Right lobe of liver (tissue), 6 donors: ENCODE data around the gene FUT7. TPM values are rescaled to one million over a fixed set of nuclear protein-coding genes. Genes with fewer than 3 reads are reported as not detected.

ENCODE experiments used
- ATAC-seq, 4 donors: fragments of 200-7000 bp; cut with Tn5 transposase; one replicate each; pipeline ENCODE4 v1.9.1; 2020; ENCODE audit warnings: mild to moderate bottlenecking in 4 of 4, moderate library complexity in 4 of 4
- DNase-seq, 3 donors: peaks; one replicate each; pipeline ENCODE4 v3.0.0-alpha.2; 2020
- H3K27ac ChIP-seq, 3 donors: fragments of 200-600 bp; one replicate each; pipeline ENCODE4 v1.8.0; 2022
- H3K27me3 ChIP-seq, 2 donors: fragments of 200-600 bp; one replicate each; pipeline ENCODE4 v1.8.0; 2022
- H3K36me3 ChIP-seq, 4 donors: fragments of 200-600 bp; sonication (generic) in 1 of 4; one replicate each; pipeline versions ENCODE4 v1.5.1 to v1.8.0; 2017 to 2022; ENCODE audit warnings: control low read depth in 1 of 4
- H3K4me1 ChIP-seq, 4 donors: fragments of 200-600 bp; sonication (generic) in 1 of 4; one replicate each; pipeline versions ENCODE4 v1.5.1 to v1.8.0; 2017 to 2022; ENCODE audit warnings: control low read depth in 1 of 4
- H3K4me3 ChIP-seq, 3 donors: fragments of 200-600 bp; one replicate each; pipeline ENCODE4 v1.8.0; 2022
- H3K9me3 ChIP-seq, 4 donors: fragments of 200-600 bp; sonication (generic) in 1 of 4; one replicate each; pipeline versions ENCODE4 v1.5.1 to v1.8.0; 2017 to 2022; ENCODE audit warnings: control low read depth in 1 of 4
- CTCF ChIP-seq, 4 donors: fragments of 200-600 bp in 3 of 4; fragments of 450-650 bp in 1 of 4; IDR thresholded peaks; one replicate each; pipeline versions ENCODE4 v1.5.1 to v1.8.0; 2016 to 2022; ENCODE audit warnings: antibody characterized with exemption in 4 of 4, mild to moderate bottlenecking in 2 of 4
- POLR2A ChIP-seq: fragments of 450-650 bp; IDR thresholded peaks from one replicate; pipeline ENCODE4 v1.6.1; 2017; ENCODE audit warnings: antibody characterized with exemption, mild to moderate bottlenecking
- WGBS: methylation state at CpG from one replicate; pipeline ENCODE4 v1.1.6; 2018; ENCODE audit warnings: low coverage, low lambda C conversion rate; ENCODE audit not compliant: insufficient coverage; ENCODE audit errors: missing lambda C conversion rate; 5-methylcytosine and 5-hydroxymethylcytosine counted together
- intact Hi-C, 2 donors: fragments of 100-400 bp; cut with DNase I; formaldehyde crosslinking; loops; one replicate each; pipeline versions ENCODE4 v1.11.2 to v1.14.1; 2022
- total RNA-seq, 6 experiments: library from RNA; depleted of rRNA in 2 of 6; stranded (reverse); fragments of >200 nt in 2 of 6; fragmentation: NEBNext Ultra II Directional in 3 of 6; extraction: Animal tissue kit (Norgen Biotek cat#: 25700) in 3 of 6; gene quantifications; one replicate each; pipeline versions ENCODE4 v1.1.0 to v1.2.4, GENCODE V29; 2016 to 2023
- donor health status: DM: no; HTN: yes; CAD: no.
- donor health status: DM: no; HTN: no; CAD: no.
- donor health status: DM: no; HTN: no; CAD: no.
- donor health status: DM: no; HTN: yes; CAD: no.
- donor health status: DM: no; HTN: yes; CAD: no.

The FUT7 gene
- total RNA-seq, 6 experiments from 2014 or later, result 0.12 to 0.13 TPM; not detected in 4

- no peaks in the 10 kb centered on the region for H3K36me3 ChIP-seq
- no peaks in the 10 kb centered on the region for H3K27me3 ChIP-seq
- no peak overlapping the region for H3K27ac ChIP-seq
- DNase-seq, result no peak
- H3K4me3 ChIP-seq, result no peak overlapping the region
- H3K9me3 ChIP-seq, result no peaks in the 10 kb centered on the region
- WGBS, result 56% methylated on average over 4 of the region's 9 CpGs
- intact Hi-C loops, result no loop called here
- TF ChIP-seq POLR2A (no peak), CTCF (IDR thresholded peaks at IDR 0.05) (no peak)
- no peak for ATAC-seq
- no peaks in the 10 kb centered on the region for H3K4me1 ChIP-seq
These were observed 48.7 kb downstream of the FUT7 start for GRCh38 chr9:136983167-136983566.

GRCh38 chr9:136982232-136983051 is 49.4 kb downstream of the FUT7 start, which contains the start of gene LCNL1:
TSS of gene LCNL1 (plus strand) at chr9:136982993. CDS start at chr9:136983587, 594 bp downstream.
- ATAC-seq (no peak), DNase-seq (no peak)
- H3K4me1 ChIP-seq, result no peaks in the 10 kb centered on the region
- H3K27me3 ChIP-seq, result no peaks in the 10 kb centered on the region
- intact Hi-C loops, result no loop called here
- no peak within 1 kb of the TSS for H3K4me3 ChIP-seq
- TF ChIP-seq CTCF (IDR thresholded peaks at IDR 0.05) (no peak), POLR2A (no peak)
- H3K36me3 ChIP-seq, result no peaks in the 10 kb centered on the region
- WGBS, result no CpG with 5 or more reads among the region's 18 CpGs
- no peak within 1 kb of the TSS for H3K27ac ChIP-seq
- H3K9me3 ChIP-seq, result no peaks in the 10 kb centered on the region

- DNase-seq, result no peak
- Histone ChIP-seq H3K27ac (no peak overlapping the region), H3K4me1 (no peaks in the 10 kb centered on the region), H3K4me3 (no peak overlapping the region), H3K36me3 (no peaks in the 10 kb centered on the region), H3K9me3 (no peaks in the 10 kb centered on the region), H3K27me3 (no peaks in the 10 kb centered on the region)
- peak; percentile 35 to 61 (median 56) for ATAC-seq
- TF ChIP-seq POLR2A (no peak), CTCF (IDR thresholded peaks at IDR 0.05) (no peak)
- intact Hi-C loops, result no loop called here
- 84% methylated on average over 8 of the region's 17 CpGs for WGBS
These were observed 50.2 kb downstream of the FUT7 start for GRCh38 chr9:136981588-136982231.

- no peak for ATAC-seq
- Histone ChIP-seq H3K4me1 (no peaks in the 10 kb centered on the region), H3K27me3 (no peaks in the 10 kb centered on the region), H3K4me3 (no peak overlapping the region), H3K9me3 (no peaks in the 10 kb centered on the region), H3K36me3 (no peaks in the 10 kb centered on the region), H3K27ac (no peak overlapping the region)
- whole genome bisulfite sequencing, result 84% methylated on average over 5 of the region's 16 CpGs
- intact Hi-C loops, result no loop called here
- no peak for DNase-seq
- TF ChIP-seq CTCF (IDR thresholded peaks at IDR 0.05), result no peak
- no peak for TF ChIP-seq POLR2A
These were observed 51.0 kb downstream of the FUT7 start for GRCh38 chr9:136980669-136981478.

Other genes starting within 250 kb of the FUT7 start
- gene TMEM141, start 240.7 kb downstream of the FUT7 start, total RNA-seq, result 100 to 1,000 TPM in 1 of 6 experiments, 10 to 100 TPM in 5; 46.5 to 105 (median 56.7) TPM
- gene CCDC183, start 235.8 kb downstream of the FUT7 start, total RNA-seq, result 1 to 10 TPM in 2 of 6 experiments, under 1 TPM in 3, not detected in 1; 0.43 to 1.2 (median 0.74) TPM
- 10 to 100 TPM in 4 of 6 experiments, 1 to 10 TPM in 2; 8.0 to 14.8 (median 12.4) TPM for gene RABL6, start 224.1 kb downstream of the FUT7 start, total RNA-seq
- gene AJM1, start 189.6 kb downstream of the FUT7 start, total RNA-seq, result 1 to 10 TPM; 1.7 to 2.8 (median 2.6) TPM
- 10 to 100 TPM; 30.5 to 66.6 (median 49.3) TPM for gene PHPT1, start 182.7 kb downstream of the FUT7 start, total RNA-seq
- 10 to 100 TPM in 4 of 6 experiments, 1 to 10 TPM in 2; 5.7 to 27.9 (median 22.5) TPM for gene MAMDC4, start 179.7 kb downstream of the FUT7 start, total RNA-seq
- 100 to 1,000 TPM; 216 to 486 (median 227) TPM for gene EDF1, start 165.8 kb downstream of the FUT7 start, total RNA-seq
- gene TRAF2, start 145.6 kb downstream of the FUT7 start, total RNA-seq, result 1 to 10 TPM; 5.8 to 8.8 (median 7.1) TPM
- gene FBXW5, start 87.3 kb downstream of the FUT7 start, total RNA-seq, result 100 to 1,000 TPM in 3 of 6 experiments, 10 to 100 TPM in 3; 84.0 to 290 (median 97.4) TPM
- gene C8G, start 86.8 kb downstream of the FUT7 start, total RNA-seq, result 100 to 1,000 TPM; 248 to 755 (median 453) TPM
- gene LCN12, start 79.8 kb downstream of the FUT7 start, total RNA-seq, result 10 to 100 TPM in 5 of 6 experiments, 1 to 10 TPM in 1; 2.7 to 36.4 (median 20.3) TPM
- 10 to 100 TPM in 2 of 6 experiments, 1 to 10 TPM in 4; 4.3 to 21.9 (median 6.0) TPM for gene PTGDS, start 54.6 kb downstream of the FUT7 start, total RNA-seq
- gene LCNL1, start 49.1 kb downstream of the FUT7 start, total RNA-seq, result not detected
- 10 to 100 TPM; 13.8 to 34.5 (median 23.3) TPM for gene PAXX, start 39.7 kb downstream of the FUT7 start, total RNA-seq
- gene CLIC3, start 35.5 kb downstream of the FUT7 start, total RNA-seq, result under 1 TPM in 2 of 6 experiments, not detected in 4; 0.37 to 0.51 TPM
- gene ABCA2, start 3.9 kb downstream of the FUT7 start, total RNA-seq, result 10 to 100 TPM; 23.7 to 49.2 (median 34.2) TPM
- gene NPDC1, start 14.1 kb upstream of the FUT7 start, total RNA-seq, result 10 to 100 TPM in 5 of 6 experiments, 1 to 10 TPM in 1; 9.3 to 14.9 (median 12.2) TPM
- 1 to 10 TPM in 2 of 6 experiments, under 1 TPM in 4; 0.50 to 2.1 (median 0.80) TPM for gene ENTPD2, start 22.0 kb upstream of the FUT7 start, total RNA-seq
- under 1 TPM in 5 of 6 experiments, not detected in 1; 0.05 to 0.43 (median 0.22) TPM for gene SAPCD2, start 38.5 kb upstream of the FUT7 start, total RNA-seq
- gene UAP1L1, start 45.4 kb upstream of the FUT7 start, total RNA-seq, result 1 to 10 TPM; 1.3 to 4.9 (median 1.9) TPM
- 10 to 100 TPM; 24.0 to 39.1 (median 28.8) TPM for gene MAN1B1, start 54.9 kb upstream of the FUT7 start, total RNA-seq
- gene DPP7, start 82.6 kb upstream of the FUT7 start, total RNA-seq, result 10 to 100 TPM; 62.2 to 86.2 (median 66.2) TPM
- gene GRIN1, start 107.1 kb upstream of the FUT7 start, total RNA-seq, result not detected
- under 1 TPM in 2 of 6 experiments, not detected in 4; 0.17 to 0.18 TPM for gene LRRC26, start 138.0 kb upstream of the FUT7 start, total RNA-seq
- not detected for gene TMEM210, start 140.0 kb upstream of the FUT7 start, total RNA-seq
- 10 to 100 TPM; 16.1 to 36.5 (median 27.9) TPM for gene ANAPC2, start 156.5 kb upstream of the FUT7 start, total RNA-seq
- 10 to 100 TPM; 21.5 to 53.3 (median 25.5) TPM for gene SSNA1, start 156.6 kb upstream of the FUT7 start, total RNA-seq
- 10 to 100 TPM; 12.1 to 28.9 (median 18.1) TPM for gene TPRN, start 168.7 kb upstream of the FUT7 start, total RNA-seq
- gene TMEM203, start 173.6 kb upstream of the FUT7 start, total RNA-seq, result 10 to 100 TPM; 17.7 to 28.0 (median 23.9) TPM
- gene NDOR1, start 173.6 kb upstream of the FUT7 start, total RNA-seq, result 1 to 10 TPM; 4.7 to 9.6 (median 7.4) TPM
- 10 to 100 TPM in 1 of 6 experiments, 1 to 10 TPM in 5; 3.5 to 12.2 (median 4.5) TPM for gene RNF208, start 190.2 kb upstream of the FUT7 start, total RNA-seq
- 1 to 10 TPM in 1 of 6 experiments, under 1 TPM in 4, not detected in 1; 0.20 to 1.2 (median 0.31) TPM for gene CYSRT1, start 193.1 kb upstream of the FUT7 start, total RNA-seq
- gene RNF224, start 195.4 kb upstream of the FUT7 start, total RNA-seq, result not detected
- gene SLC34A3, start 198.8 kb upstream of the FUT7 start, total RNA-seq, result not detected
- 100 to 1,000 TPM in 5 of 6 experiments, 10 to 100 TPM in 1; 88.4 to 274 (median 124) TPM for gene TUBB4B, start 209.2 kb upstream of the FUT7 start, total RNA-seq
- gene STPG3, start 219.2 kb upstream of the FUT7 start, total RNA-seq, result not detected
- 10 to 100 TPM; 15.6 to 21.6 (median 20.1) TPM for gene NELFB, start 223.2 kb upstream of the FUT7 start, total RNA-seq
- 1 to 10 TPM; 2.2 to 4.9 (median 3.7) TPM for gene TOR4A, start 245.6 kb upstream of the FUT7 start, total RNA-seq